Liver (tissue), 3 donors: ENCODE measurements around the gene MYADML2.

Experiments used
- GABPA ChIP-seq, 2 donors: IDR thresholded peaks in 1 of 2; conservative IDR thresholded peaks in 1 of 2; 2 replicates each; pipeline ENCODE4 v1.6.1; 2016; ENCODE audit warnings: antibody characterized with exemption in 2 of 2, mild to moderate bottlenecking in 1 of 2, moderate library complexity in 1 of 2
- HNF4G ChIP-seq: IDR thresholded peaks from 2 replicates; pipeline ENCODE4 v1.6.1; 2016; ENCODE audit warnings: antibody characterized with exemption
- RAD21 ChIP-seq, 2 donors: IDR thresholded peaks; 2 replicates each; pipeline ENCODE4 v1.6.1; 2016; ENCODE audit warnings: antibody characterized with exemption in 2 of 2, mild to moderate bottlenecking in 2 of 2
- TAF1 ChIP-seq: conservative IDR thresholded peaks from 2 replicates; pipeline ENCODE4 v1.6.1; 2016; ENCODE audit warnings: antibody characterized with exemption, mild to moderate bottlenecking
- YY1 ChIP-seq: IDR thresholded peaks from 2 replicates; pipeline ENCODE4 v1.6.1; 2016; ENCODE audit warnings: antibody characterized with exemption, mild to moderate bottlenecking
- TF ChIP-seq, protein P1 (sequence below): fragments of 150-350 bp; IDR thresholded peaks from 2 replicates; pipeline ENCODE4 v1.5.1; 2017; ENCODE audit warnings: improper control_type of control experiment, low read depth, low read length; ENCODE audit not compliant: missing input control
- donor health status: healthy.
- donor health status: healthy.

DNA sequence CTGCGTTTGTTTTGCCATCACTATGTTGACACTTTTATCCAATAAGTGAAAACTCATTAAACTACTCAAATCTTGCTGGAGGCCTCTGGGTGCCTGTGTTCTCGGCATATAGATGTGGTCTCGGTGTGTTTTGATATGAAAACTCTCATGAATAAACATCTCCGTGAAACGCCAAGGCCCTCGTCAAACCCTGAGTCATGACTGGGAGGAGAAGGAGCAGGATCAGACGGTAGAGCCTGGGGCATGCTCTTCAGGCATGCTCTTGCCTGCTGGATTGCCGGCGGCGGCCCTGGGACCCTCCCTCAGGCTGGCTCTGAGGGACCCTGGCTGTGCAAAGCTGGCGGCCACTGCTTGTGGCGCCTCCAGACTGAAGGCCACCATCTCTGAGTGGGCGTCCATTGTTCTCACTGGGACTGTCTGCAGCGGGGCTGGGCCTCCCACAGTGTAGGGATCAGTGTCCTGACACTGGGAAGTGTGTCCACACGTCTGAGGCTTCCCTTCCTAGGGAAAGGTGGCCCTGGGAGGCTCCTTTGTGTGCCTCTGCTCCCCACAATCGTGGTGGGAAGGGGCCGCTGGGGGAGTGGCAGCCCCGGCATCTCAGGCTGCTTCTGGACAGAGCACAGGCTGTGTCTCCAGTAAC is 46.7 kb downstream of the MYADML2 start:
- TF ChIP-seq TAF1 = no peak
- TF ChIP-seq GABPA (IDR thresholded peaks at IDR 0.05 in 1 of 2, conservative IDR thresholded peaks at IDR 0.05 in 1 of 2) = no peak
- TF ChIP-seq RAD21 (IDR thresholded peaks at IDR 0.05) = no peak
- TF ChIP-seq, protein P1, sequence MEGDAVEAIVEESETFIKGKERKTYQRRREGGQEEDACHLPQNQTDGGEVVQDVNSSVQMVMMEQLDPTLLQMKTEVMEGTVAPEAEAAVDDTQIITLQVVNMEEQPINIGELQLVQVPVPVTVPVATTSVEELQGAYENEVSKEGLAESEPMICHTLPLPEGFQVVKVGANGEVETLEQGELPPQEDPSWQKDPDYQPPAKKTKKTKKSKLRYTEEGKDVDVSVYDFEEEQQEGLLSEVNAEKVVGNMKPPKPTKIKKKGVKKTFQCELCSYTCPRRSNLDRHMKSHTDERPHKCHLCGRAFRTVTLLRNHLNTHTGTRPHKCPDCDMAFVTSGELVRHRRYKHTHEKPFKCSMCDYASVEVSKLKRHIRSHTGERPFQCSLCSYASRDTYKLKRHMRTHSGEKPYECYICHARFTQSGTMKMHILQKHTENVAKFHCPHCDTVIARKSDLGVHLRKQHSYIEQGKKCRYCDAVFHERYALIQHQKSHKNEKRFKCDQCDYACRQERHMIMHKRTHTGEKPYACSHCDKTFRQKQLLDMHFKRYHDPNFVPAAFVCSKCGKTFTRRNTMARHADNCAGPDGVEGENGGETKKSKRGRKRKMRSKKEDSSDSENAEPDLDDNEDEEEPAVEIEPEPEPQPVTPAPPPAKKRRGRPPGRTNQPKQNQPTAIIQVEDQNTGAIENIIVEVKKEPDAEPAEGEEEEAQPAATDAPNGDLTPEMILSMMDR = no peak
- no peak for TF ChIP-seq YY1
- TF ChIP-seq HNF4G = no peak
